ENCODE data around the gene PSME1.

DNA sequence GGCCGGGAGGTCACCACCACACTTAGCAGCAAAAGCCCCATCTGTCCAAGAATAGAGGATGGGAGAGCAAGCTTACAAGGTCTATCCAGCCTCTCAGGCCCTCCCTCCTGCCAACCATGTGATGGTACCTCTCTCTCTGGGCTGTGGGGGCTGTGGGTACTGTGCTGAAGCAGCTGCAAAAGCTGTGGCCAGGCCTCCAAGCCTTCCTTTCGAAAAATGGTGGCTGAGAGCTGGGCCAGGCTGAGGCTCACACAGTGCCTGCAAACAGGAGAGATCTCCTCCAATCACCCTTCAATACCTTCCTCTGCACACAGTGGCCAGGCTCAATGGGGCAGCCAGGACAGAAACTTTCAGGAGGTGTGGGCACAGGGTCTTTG lies 51.5 kb downstream of the PSME1 start:
- TF ChIP-seq REST (IDR thresholded peaks at IDR 0.05; ENCODE audit: low read depth) (no peak), MAX (IDR thresholded peaks at IDR 0.05) (no peak), EP300 (IDR thresholded peaks at IDR 0.05; ENCODE audit: borderline replicate concordance) (no peak), CREB1 (IDR thresholded peaks at IDR 0.05; ENCODE audit: low read depth) (no peak)
- TF ChIP-seq, protein P1, sequence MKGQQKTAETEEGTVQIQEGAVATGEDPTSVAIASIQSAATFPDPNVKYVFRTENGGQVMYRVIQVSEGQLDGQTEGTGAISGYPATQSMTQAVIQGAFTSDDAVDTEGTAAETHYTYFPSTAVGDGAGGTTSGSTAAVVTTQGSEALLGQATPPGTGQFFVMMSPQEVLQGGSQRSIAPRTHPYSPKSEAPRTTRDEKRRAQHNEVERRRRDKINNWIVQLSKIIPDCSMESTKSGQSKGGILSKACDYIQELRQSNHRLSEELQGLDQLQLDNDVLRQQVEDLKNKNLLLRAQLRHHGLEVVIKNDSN (IDR thresholded peaks at IDR 0.05), result no peak

Measured in Ishikawa (cell line).